Peyer's patch (tissue), 4 donors: ENCODE data around the gene PNLIPRP1.

Experiments used
- POLR2A ChIP-seq, 2 donors: fragments of 450-650 bp; IDR thresholded peaks; one replicate each; pipeline ENCODE4 v1.5.1; 2017; ENCODE audit warnings: antibody characterized with exemption in 2 of 2, mild to moderate bottlenecking in 2 of 2, moderate library complexity in 2 of 2
- TF ChIP-seq, protein P1 (sequence below), 6 experiments: fragments of 450-650 bp in 4 of 6; fragments of 200-600 bp in 2 of 6; sonication (generic) in 1 of 6; IDR thresholded peaks; one replicate each; pipeline ENCODE4 v1.5.1; 2017 to 2019; ENCODE audit warnings: antibody characterized with exemption in 6 of 6, mild to moderate bottlenecking in 3 of 6, moderate library complexity in 1 of 6

DNA sequence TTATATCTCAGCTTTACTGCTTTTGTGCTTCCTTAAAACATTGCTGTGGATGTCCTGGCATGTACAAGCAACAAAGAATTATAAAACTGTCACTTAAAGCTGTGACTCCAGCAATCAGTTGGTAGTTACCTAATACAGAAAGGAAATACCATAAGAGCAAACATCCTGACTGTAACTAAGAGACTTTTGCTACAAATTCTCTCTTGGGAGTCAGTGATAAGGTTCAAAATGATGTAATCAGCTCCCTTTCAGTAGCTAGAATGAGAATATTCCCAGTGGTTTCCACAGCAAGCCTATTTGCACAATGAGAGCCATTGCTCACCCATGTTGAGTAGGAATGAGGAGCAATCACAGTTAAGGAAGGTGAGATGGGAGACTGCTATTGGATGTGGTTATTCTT, 7.6 kb downstream of the PNLIPRP1 start:
- no peak for TF ChIP-seq POLR2A (IDR thresholded peaks at IDR 0.05)
- TF ChIP-seq, protein P1, sequence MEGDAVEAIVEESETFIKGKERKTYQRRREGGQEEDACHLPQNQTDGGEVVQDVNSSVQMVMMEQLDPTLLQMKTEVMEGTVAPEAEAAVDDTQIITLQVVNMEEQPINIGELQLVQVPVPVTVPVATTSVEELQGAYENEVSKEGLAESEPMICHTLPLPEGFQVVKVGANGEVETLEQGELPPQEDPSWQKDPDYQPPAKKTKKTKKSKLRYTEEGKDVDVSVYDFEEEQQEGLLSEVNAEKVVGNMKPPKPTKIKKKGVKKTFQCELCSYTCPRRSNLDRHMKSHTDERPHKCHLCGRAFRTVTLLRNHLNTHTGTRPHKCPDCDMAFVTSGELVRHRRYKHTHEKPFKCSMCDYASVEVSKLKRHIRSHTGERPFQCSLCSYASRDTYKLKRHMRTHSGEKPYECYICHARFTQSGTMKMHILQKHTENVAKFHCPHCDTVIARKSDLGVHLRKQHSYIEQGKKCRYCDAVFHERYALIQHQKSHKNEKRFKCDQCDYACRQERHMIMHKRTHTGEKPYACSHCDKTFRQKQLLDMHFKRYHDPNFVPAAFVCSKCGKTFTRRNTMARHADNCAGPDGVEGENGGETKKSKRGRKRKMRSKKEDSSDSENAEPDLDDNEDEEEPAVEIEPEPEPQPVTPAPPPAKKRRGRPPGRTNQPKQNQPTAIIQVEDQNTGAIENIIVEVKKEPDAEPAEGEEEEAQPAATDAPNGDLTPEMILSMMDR (IDR thresholded peaks at IDR 0.05): no peak
